Lower lobe of right lung (tissue), 2 donors: ENCODE measurements around the gene SLFNL1. TPM values are rescaled to one million over a fixed set of nuclear protein-coding genes. Genes with fewer than 3 reads are reported as not detected.

Source experiments
- ATAC-seq, 2 donors: fragments of 200-7000 bp; cut with Tn5 transposase; one replicate each; pipeline ENCODE4 v1.9.1; 2020 to 2022; ENCODE audit warnings: mild to moderate bottlenecking in 2 of 2, moderate library complexity in 2 of 2
- DNase-seq: peaks from one replicate; pipeline ENCODE4 v3.0.0-alpha.2; 2020
- H3K27ac ChIP-seq: fragments of 200-600 bp; one replicate; pipeline ENCODE4 v1.8.0; 2022
- H3K27me3 ChIP-seq: fragments of 200-600 bp; one replicate; pipeline ENCODE4 v1.8.0; 2022; ENCODE audit warnings: low read depth
- H3K36me3 ChIP-seq: fragments of 200-600 bp; one replicate; pipeline ENCODE4 v1.8.0; 2022; ENCODE audit warnings: mild to moderate bottlenecking
- H3K4me1 ChIP-seq: fragments of 200-600 bp; one replicate; pipeline ENCODE4 v1.8.0; 2022
- H3K4me3 ChIP-seq: fragments of 200-600 bp; one replicate; pipeline ENCODE4 v1.8.0; 2022; ENCODE audit warnings: mild to moderate bottlenecking
- H3K9me3 ChIP-seq: fragments of 200-600 bp; one replicate; pipeline ENCODE4 v1.8.0; 2022
- intact Hi-C: fragments of 100-400 bp; cut with DNase I; formaldehyde crosslinking; loops from one replicate; pipeline ENCODE4 v1.11.0; 2022
- total RNA-seq: library from RNA; stranded (reverse); fragmentation: NEBNext Ultra II Directional; extraction: Animal tissue kit (Norgen Biotek cat#: 25700); gene quantifications from one replicate; pipeline ENCODE4 v1.2.1, GENCODE V29; 2021
- TF ChIP-seq, protein P1 (sequence below): fragments of 200-600 bp; IDR thresholded peaks from one replicate; pipeline ENCODE4 v1.8.0; 2022; ENCODE audit warnings: antibody characterized with exemption, mild to moderate bottlenecking
- donor health status: DM: no; HTN: yes; CAD: no; lungs with severe emphysema.

Gene SLFNL1
- total RNA-seq, 1 donor from 2014 or later, result 4.8 TPM

DNA sequence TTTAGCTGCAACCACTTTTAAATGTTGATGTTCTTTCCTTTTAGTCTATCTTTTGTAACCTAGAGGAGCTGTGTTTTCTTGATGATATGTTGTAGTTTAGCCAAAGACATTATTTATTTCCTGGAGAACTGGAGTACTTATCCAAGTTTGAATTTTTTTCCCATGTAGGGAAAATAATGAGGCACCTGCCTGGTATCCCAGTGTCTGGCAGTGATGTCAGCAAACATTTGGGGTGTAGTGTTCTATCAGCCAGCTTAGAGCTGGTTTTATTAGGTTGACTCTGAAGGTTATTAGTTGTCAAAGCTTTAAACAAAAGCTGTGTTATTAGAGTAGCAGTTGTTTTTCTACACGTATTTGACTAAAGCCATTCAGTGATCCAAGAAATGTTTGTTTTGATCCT is 38.8 kb downstream of the SLFNL1 start:
- intact Hi-C loops, result no loop called here
- DNase-seq, result no peak
- no peaks in the 10 kb centered on the region for H3K27me3 ChIP-seq
- peaks cover 23% of the 10 kb centered on the region for H3K36me3 ChIP-seq
- H3K4me1 ChIP-seq, result peaks cover 46% of the 10 kb centered on the region
- no peak overlapping the region for H3K27ac ChIP-seq
- no peak for ATAC-seq
- H3K9me3 ChIP-seq, result no peaks in the 10 kb centered on the region
- H3K4me3 ChIP-seq, result no peak overlapping the region
- TF ChIP-seq, protein P1, sequence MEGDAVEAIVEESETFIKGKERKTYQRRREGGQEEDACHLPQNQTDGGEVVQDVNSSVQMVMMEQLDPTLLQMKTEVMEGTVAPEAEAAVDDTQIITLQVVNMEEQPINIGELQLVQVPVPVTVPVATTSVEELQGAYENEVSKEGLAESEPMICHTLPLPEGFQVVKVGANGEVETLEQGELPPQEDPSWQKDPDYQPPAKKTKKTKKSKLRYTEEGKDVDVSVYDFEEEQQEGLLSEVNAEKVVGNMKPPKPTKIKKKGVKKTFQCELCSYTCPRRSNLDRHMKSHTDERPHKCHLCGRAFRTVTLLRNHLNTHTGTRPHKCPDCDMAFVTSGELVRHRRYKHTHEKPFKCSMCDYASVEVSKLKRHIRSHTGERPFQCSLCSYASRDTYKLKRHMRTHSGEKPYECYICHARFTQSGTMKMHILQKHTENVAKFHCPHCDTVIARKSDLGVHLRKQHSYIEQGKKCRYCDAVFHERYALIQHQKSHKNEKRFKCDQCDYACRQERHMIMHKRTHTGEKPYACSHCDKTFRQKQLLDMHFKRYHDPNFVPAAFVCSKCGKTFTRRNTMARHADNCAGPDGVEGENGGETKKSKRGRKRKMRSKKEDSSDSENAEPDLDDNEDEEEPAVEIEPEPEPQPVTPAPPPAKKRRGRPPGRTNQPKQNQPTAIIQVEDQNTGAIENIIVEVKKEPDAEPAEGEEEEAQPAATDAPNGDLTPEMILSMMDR, result no peak

DNA sequence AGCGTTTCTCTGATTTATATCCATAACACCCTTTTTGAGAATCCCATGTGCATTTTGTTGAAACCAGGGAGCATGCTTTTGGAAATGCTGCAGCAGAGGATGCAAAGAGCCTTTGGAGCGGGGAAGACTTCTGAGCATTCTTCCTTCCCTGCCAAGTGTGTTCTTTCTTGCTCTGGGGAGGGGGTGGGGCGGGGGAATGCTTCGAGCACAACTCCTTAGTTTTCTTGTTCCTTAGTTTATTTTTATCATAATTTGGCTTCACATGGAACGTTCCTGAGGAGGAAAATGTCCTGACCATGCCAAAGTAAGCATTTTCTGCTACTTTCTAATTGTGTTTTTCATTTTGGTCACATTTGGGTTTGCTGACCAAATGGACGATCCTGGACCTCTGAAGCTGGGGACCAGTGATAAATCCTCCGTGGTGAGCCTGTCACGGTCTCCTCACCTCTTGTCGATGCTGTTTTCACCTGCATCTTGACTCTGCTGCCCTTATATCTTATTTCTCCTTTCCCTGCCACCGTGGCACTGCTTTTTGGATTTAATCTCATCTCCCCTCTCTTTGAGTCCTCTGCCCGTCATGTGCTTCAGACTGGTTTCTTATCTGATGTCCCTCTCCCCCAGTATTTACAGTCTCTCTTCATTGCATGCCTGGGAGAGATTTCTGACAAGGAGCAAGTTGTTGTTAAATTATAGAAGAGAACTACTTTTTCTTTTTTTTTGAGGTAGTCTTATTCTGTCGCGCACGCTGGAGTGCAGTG is 39.7 kb downstream of the SLFNL1 start:
- H3K9me3 ChIP-seq, result no peaks in the 10 kb centered on the region
- ATAC-seq (no peak), DNase-seq (no peak)
- peaks cover 15% of the 10 kb centered on the region for H3K36me3 ChIP-seq
- H3K4me1 ChIP-seq, result peaks cover 39% of the 10 kb centered on the region
- H3K27ac ChIP-seq, result no peak overlapping the region
- H3K4me3 ChIP-seq, result peak overlapping the region; percentile 1
- intact Hi-C loops, result no loop called here
- H3K27me3 ChIP-seq, result no peaks in the 10 kb centered on the region
- TF ChIP-seq, protein P1, result no peak

DNA sequence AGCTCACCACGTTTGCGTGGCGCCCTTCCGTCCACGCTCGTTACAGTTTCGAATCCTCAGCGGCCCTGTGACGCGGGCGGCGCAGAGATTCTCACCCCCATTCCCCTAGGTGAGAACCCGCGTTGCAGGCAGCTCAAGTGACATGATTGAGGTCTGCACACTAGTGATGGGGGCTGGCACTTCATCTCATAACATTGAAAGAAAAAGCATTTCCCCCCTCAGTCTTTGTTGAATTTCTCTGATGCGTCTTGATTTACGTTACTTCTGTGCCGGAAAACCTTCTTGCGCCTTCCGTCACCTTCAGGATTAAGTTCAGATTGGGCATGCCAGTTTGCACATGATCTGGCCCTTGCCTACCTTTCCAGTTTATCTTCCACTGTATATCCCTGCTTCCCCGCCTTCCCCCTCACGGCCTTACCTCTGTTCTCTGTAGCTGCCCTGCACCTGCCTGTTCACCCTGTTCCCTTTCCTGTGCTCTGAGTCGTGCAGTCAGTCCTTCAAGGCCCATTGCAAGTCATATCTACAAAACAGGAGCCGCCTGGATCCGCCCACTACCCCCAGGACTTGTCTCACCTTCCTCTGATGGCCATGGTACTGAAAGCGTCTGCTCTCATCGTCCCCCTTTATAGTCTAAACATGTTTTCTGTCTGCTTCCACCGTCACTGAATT is 40.9 kb downstream of the SLFNL1 start:
- H3K27me3 ChIP-seq, result no peaks in the 10 kb centered on the region

DNA sequence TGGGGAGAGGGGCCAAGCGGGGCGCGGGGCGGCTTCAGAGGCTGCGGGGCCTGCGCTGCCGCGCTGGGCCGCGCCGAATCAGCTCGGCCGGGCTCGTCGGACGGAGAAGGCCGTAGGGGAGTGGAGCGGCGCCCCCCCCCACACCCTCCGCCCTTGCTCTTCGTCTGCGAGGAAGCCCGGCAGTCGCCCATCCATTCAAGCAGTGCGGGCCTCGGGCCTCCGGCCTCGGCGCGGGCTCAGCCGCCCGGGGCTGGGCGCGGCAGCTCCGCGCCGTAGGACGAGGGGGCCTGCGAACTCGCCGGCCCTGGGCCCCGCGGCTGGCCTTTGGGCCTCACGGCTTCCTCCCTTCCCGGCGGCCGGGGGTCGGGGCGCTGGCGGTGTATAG is 41.5 kb downstream of the SLFNL1 start:
- peak overlapping the region; percentile 76 for H3K4me3 ChIP-seq
- no peaks in the 10 kb centered on the region for H3K9me3 ChIP-seq
- H3K4me1 ChIP-seq, result peaks cover 21% of the 10 kb centered on the region
- intact Hi-C loops, result no loop called here
- TF ChIP-seq, protein P1, result no peak
- DNase-seq, result no peak
- peaks cover 4% of the 10 kb centered on the region for H3K36me3 ChIP-seq
- no peaks in the 10 kb centered on the region for H3K27me3 ChIP-seq
- peak overlapping the region; percentile 87 for H3K27ac ChIP-seq
- ATAC-seq, result peak; percentile 33 to 37

More for the DNA sequence above, 40.9 kb downstream of the SLFNL1 start:
- H3K9me3 ChIP-seq, result no peaks in the 10 kb centered on the region
- peaks cover 26% of the 10 kb centered on the region for H3K4me1 ChIP-seq
- TF ChIP-seq, protein P1, result no peak
- H3K36me3 ChIP-seq, result peaks cover 8% of the 10 kb centered on the region
- H3K4me3 ChIP-seq, result peak overlapping the region; percentile 76
- DNase-seq, result no peak
- intact Hi-C loops, result no loop called here
- ATAC-seq, result no peak
- H3K27ac ChIP-seq, result peak overlapping the region; percentile 87

DNA sequence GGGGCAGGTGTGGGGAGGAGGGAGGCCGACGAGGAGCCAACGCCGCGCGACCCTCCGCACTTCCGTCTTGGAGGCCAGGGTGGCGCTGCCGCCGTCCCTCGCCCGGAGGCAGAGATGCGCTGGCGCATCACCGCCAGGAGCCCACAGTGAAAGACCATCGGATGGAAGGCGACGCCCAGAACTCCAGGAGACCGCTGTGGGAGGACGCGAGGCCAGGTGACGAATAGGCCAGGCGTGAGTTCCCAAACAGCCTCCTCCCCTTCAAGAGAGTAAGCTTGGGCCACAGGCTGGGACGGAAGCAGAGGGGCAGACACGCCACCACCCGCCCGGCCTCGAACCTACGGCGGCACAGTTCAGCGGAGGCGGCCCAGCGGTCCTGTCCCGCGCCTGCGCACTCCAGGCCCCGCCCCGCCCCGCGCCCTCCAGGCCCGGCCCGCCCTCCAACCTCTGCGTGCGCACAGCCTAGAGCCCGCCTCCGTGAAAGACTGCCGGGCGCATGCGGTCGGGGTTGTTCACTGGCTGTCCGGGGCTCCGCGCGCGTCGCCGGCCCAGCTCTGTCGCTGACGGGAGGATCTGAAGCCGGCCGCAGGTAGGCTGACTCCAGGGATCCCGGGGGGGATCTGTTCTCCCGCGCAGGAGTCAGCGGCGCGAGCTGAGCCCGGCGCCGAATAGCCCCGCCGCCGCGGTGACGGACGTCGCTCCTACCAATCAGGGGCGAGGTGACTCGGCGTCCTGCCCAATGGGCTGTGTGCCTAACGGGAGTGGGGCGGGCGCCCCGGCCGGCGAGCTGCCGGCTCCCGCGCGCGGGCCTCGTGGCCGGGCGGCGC is 42.1 kb downstream of the SLFNL1 start, which contains the start of gene CTPS1:
CTPS1 (plus strand) TSS at position 456 of the 827 bp plus-strand sequence. CDS start 3,595 bp downstream, outside the sequence.
- peak within 1 kb of the TSS; percentile 76 for H3K4me3 ChIP-seq
- ATAC-seq (peak; percentile 96 to 98), DNase-seq (peak; percentile 96)
- H3K27me3 ChIP-seq, result no peaks in the 10 kb centered on the region
- H3K9me3 ChIP-seq, result no peaks in the 10 kb centered on the region
- TF ChIP-seq, protein P1, result peak; percentile 20
- peaks cover 17% of the 10 kb centered on the region for H3K4me1 ChIP-seq
- intact Hi-C loops, result no loop called here
- peak within 1 kb of the TSS; percentile 87 for H3K27ac ChIP-seq
- H3K36me3 ChIP-seq, result no peaks in the 10 kb centered on the region
